HepG2 (cell line): ENCODE results near the gene PARP14. TPM values are rescaled to one million over a fixed set of nuclear protein-coding genes. Genes with fewer than 3 reads are reported as not detected.

Experiments
- ATAC-seq: fragments of 200-7000 bp; cut with Tn5 transposase; 3 replicates; pipeline ENCODE4 v1.9.1; 2020; ENCODE audit warnings: mild to moderate bottlenecking, moderate library complexity
- BruUV-seq: library from RNA; stranded (reverse); fragments of 400-500 nt; replicated peaks from 2 replicates; lab custom pipeline; 2021; lab: Mats Ljungman, UMichigan
- CTCF ChIA-PET: fragments of 300-600 bp; formaldehyde crosslinking; extraction: SDS; loops from one replicate; lab custom pipeline; 2021; ENCODE audit warnings: low total read pairs, inconsistent platforms, low intra/inter-chr PET ratio; lab: Yijun Ruan, JAX
- POLR2A ChIA-PET: fragments of 350-600 bp; sonication (Branson Sonifier 250); formaldehyde crosslinking; loops from one replicate; lab custom pipeline; 2020; ENCODE audit warnings: antibody characterized with exemption, inconsistent platforms; lab: Yijun Ruan, JAX
- DNase-seq: peaks from one replicate; pipeline ENCODE4 v3.0.0-alpha.2; 2015; ENCODE audit warnings: low spot score
- FAIRE-seq: peaks from 3 replicates; lab custom pipeline; 2011; peaks lifted over from hg19 to GRCh38; lab: Jason Lieb, UNC
- H2AFZ ChIP-seq: one replicate; pipeline ENCODE4 v1.6.1; 2011; ENCODE audit warnings: low read length, inconsistent platforms
- H3K27ac ChIP-seq: fragments of 300-600 bp; 3 replicates; pipeline ENCODE4 v1.8.0; 2011; ENCODE audit warnings: mixed run types, mild to moderate bottlenecking, mixed read lengths, low read length, inconsistent platforms; ENCODE audit not compliant: insufficient read depth; ENCODE audit errors: extremely low read length
- H3K27me3 ChIP-seq, 2 experiments: fragments of 200-600 bp in 1 of 2; 2 replicates in 1 of 2; 3 replicates in 1 of 2; pipeline versions ENCODE4 v1.6.0 to v1.8.0; 2011; ENCODE audit warnings: low read length in 2 of 2, mild to moderate bottlenecking in 2 of 2, moderate library complexity in 2 of 2, inconsistent platforms in 1 of 2; ENCODE audit not compliant: insufficient read depth in 2 of 2, control insufficient read depth in 1 of 2
- H3K36me3 ChIP-seq, 2 experiments: fragments of 200-600 bp in 1 of 2; replicated peaks in 1 of 2; 2 replicates in 1 of 2; 3 replicates in 1 of 2; pipeline versions ENCODE4 v1.5.1 to v1.8.0; 2011; ENCODE audit warnings: low read length in 2 of 2, inconsistent platforms in 1 of 2; ENCODE audit not compliant: insufficient read depth in 2 of 2, control insufficient read depth in 1 of 2
- H3K4me1 ChIP-seq: 2 replicates; pipeline ENCODE4 v1.5.1; 2012; ENCODE audit warnings: low read length, inconsistent platforms; ENCODE audit not compliant: insufficient read depth
- H3K4me2 ChIP-seq: 2 replicates; pipeline ENCODE4 v1.6.0; 2011; ENCODE audit warnings: low read depth, low read length, inconsistent platforms
- H3K4me3 ChIP-seq, 3 experiments: fragments of 200-600 bp in 1 of 3; sonication (generic), shearing (Covaris generic) in 1 of 3; replicated peaks in 1 of 3; 2 replicates each; pipeline ENCODE4 v1.5.1; 2011 to 2016; ENCODE audit warnings: low read length in 3 of 3, inconsistent platforms in 2 of 3, low read depth in 2 of 3, mild to moderate bottlenecking in 2 of 3, control low read depth in 1 of 3, mixed read lengths in 1 of 3; ENCODE audit not compliant: insufficient read depth in 1 of 3
- H3K79me2 ChIP-seq: one replicate; pipeline ENCODE4 v1.6.1; 2011; ENCODE audit warnings: low read length, inconsistent platforms; ENCODE audit not compliant: insufficient read depth
- H3K9ac ChIP-seq: 2 replicates; pipeline ENCODE4 v1.6.0; 2011; ENCODE audit warnings: mild to moderate bottlenecking, low read depth, low read length, inconsistent platforms; ENCODE audit not compliant: insufficient read depth
- H3K9me3 ChIP-seq: 2 replicates; pipeline ENCODE4 v1.5.1; 2012; ENCODE audit warnings: mild to moderate bottlenecking, low read length
- H4K20me1 ChIP-seq: 2 replicates; pipeline ENCODE4 v1.6.0; 2011; ENCODE audit warnings: inconsistent platforms, mild to moderate bottlenecking, low read length, moderate library complexity; ENCODE audit not compliant: insufficient read depth
- KLF15 ChIP-seq: sonication (generic); formaldehyde crosslinking; IDR thresholded peaks from 2 replicates; pipeline ENCODE4 v1.8.1; 2023; ENCODE audit warnings: borderline replicate concordance, mild to moderate bottlenecking, inconsistent platforms, missing genetic modification reagents, mixed read lengths
- NR2F2 ChIP-seq: IDR thresholded peaks from 2 replicates; pipeline ENCODE4 v1.6.1; 2012; ENCODE audit warnings: low read depth, inconsistent platforms, borderline replicate concordance
- ZNF124 ChIP-seq: sonication (generic); formaldehyde crosslinking; IDR thresholded peaks from 2 replicates; pipeline ENCODE4 v1.4.0; 2020; ENCODE audit warnings: missing genetic modification reagents
- ZNF260 ChIP-seq: sonication (generic); formaldehyde crosslinking; IDR thresholded peaks from 2 replicates; pipeline ENCODE4 v1.4.0; 2020; ENCODE audit warnings: missing genetic modification reagents, low read depth, mild to moderate bottlenecking, borderline replicate concordance
- ZSCAN21 ChIP-seq: sonication (generic); formaldehyde crosslinking; IDR thresholded peaks from 2 replicates; pipeline ENCODE4 v1.8.0; 2022; ENCODE audit warnings: mild to moderate bottlenecking, missing genetic modification reagents, moderate library complexity, borderline replicate concordance
- WGBS: methylation state at CpG from one replicate; pipeline ENCODE4 v1.1.6; 2017; ENCODE audit warnings: low lambda C conversion rate; 5-methylcytosine and 5-hydroxymethylcytosine counted together
- in situ Hi-C: cut with HindIII; loops from 2 replicates; pipeline ENCODE4 v1.10.0; 2017; ENCODE audit warnings: low pct_unique_long_range_greater_than_20kb; ENCODE audit not compliant: extremely low pct_ligation_motif_present
- intact Hi-C: fragments of 100-400 bp; cut with micrococcal nuclease; formaldehyde crosslinking; loops from one replicate; pipeline ENCODE4 v1.10.0; 2022; ENCODE audit not compliant: unreplicated experiment
- polyA plus RNA-seq, 8 experiments: library from polyadenylated mRNA; depleted of rRNA in 3 of 8; stranded (reverse) in 7 of 8; unstranded in 1 of 8; fragments of >200 nt; fragmentation: Illumina TruSeq in 4 of 8; extraction: Trizol in 4 of 8; gene quantifications; 2 replicates each; pipeline versions ENCODE4 v1.2.1 to v1.2.3, GENCODE V29; 2011 to 2016; ENCODE audit warnings: low read depth in 4 of 8, missing spikeins in 1 of 8, mixed read lengths in 1 of 8; ENCODE audit not compliant: insufficient read depth in 1 of 8
- total RNA-seq, 5 experiments: library from RNA; depleted of rRNA; stranded (reverse); fragments of >200 nt; fragmentation: Illumina TruSeq; extraction: Trizol; gene quantifications; 2 replicates each; pipeline ENCODE4 v1.2.3, GENCODE V29; 2016; ENCODE audit warnings: low read depth in 1 of 5
- TF ChIP-seq, protein P1 (sequence below): sonication (generic); formaldehyde crosslinking; IDR thresholded peaks from 2 replicates; pipeline ENCODE4 v1.5.1; 2020; ENCODE audit warnings: missing genetic modification reagents, mild to moderate bottlenecking, borderline replicate concordance
- TF ChIP-seq, protein P2 (sequence below): sonication (generic); formaldehyde crosslinking; IDR thresholded peaks from 2 replicates; pipeline ENCODE4 v1.4.0; 2020; ENCODE audit warnings: missing genetic modification reagents
- TF ChIP-seq, protein P3 (sequence below): IDR thresholded peaks from 2 replicates; pipeline ENCODE4 v1.6.1; 2016; ENCODE audit warnings: control low read depth
- TF ChIP-seq, protein P4 (sequence below): sonication (generic); formaldehyde crosslinking; IDR thresholded peaks from 2 replicates; pipeline ENCODE4 v1.4.0; 2020; ENCODE audit warnings: missing genetic modification reagents, borderline replicate concordance

The PARP14 gene
- total and polyA plus RNA-seq, 2 of the 13 experiments (the other 11 are each of a cell fraction or from before 2014, with no cell fraction given) = 9.0 to 19.1 TPM

DNA sequence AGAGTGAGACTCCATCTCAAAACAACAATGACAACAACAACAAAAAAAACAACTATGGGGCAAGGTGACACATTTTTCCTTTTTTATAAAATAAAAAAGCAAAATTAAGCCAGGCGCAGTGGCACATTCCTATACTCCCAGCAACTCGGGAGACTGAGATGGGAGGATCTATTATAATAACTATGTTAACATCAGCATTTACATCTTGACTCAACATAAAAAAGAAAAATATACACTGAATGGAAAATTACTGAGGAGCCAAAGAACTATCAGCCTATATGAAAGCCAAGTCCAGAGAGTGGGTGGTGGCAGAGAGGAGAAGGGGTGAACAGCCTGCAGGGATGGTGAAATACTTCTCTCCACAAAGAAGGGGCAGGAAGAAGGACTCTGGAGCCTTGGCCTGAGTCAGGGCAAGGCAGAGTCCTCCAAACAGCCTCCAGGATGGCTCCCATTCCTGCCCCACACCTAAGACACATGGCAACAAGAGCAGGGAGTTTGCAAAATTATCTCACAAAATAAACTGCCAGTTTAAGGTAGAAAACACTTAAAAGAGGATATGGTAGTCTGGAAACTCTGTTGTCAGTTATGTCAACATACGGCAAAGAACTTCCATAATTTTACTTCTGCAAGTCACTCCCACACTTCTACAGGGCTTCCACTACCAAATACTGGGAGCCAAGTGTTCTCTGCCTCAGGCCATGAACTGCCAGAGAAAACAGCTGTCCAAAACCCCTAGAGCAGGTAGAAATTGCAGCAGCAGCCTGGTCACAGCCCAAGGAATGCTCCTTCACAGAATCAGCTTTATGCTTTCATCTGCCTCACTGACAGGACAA lies 87.1 kb downstream of the PARP14 start:
- H3K4me2 ChIP-seq = no peak overlapping the region
- H3K79me2 ChIP-seq = no peaks in the 10 kb centered on the region
- no peaks in the 10 kb centered on the region for H4K20me1 ChIP-seq
- WGBS = 97% methylated on average over 3 of the region's 3 CpGs
- H3K27ac ChIP-seq = no peak overlapping the region
- H3K4me3 ChIP-seq = no peak overlapping the region
- no peak overlapping the region for H3K9ac ChIP-seq
- H3K4me1 ChIP-seq = no peaks in the 10 kb centered on the region
- H2AFZ ChIP-seq = no peak overlapping the region
- H3K36me3 ChIP-seq = no peaks in the 10 kb centered on the region
- DNase-seq (no peak), FAIRE-seq (no peak), ATAC-seq (no peak)
- no peaks in the 10 kb centered on the region for H3K27me3 ChIP-seq
- ChIA-PET POLR2A (no interaction called here), CTCF (no interaction called here)
- in situ Hi-C loops = loop anchor here (25.0 kb wide), 1 partner anchor 270 kb away; the partner anchor contains the start of gene SEMA5B
- intact Hi-C loops = no loop called here
- no TSS peak for BruUV-seq
- no peaks in the 10 kb centered on the region for H3K9me3 ChIP-seq
- TF ChIP-seq NR2F2 (no peak), ZSCAN21 (no peak), ZNF260 (no peak), ZNF124 (CRISPR knock-in tag) (no peak), KLF15 (CRISPR knock-in tag) (no peak)
- TF ChIP-seq, protein P1, sequence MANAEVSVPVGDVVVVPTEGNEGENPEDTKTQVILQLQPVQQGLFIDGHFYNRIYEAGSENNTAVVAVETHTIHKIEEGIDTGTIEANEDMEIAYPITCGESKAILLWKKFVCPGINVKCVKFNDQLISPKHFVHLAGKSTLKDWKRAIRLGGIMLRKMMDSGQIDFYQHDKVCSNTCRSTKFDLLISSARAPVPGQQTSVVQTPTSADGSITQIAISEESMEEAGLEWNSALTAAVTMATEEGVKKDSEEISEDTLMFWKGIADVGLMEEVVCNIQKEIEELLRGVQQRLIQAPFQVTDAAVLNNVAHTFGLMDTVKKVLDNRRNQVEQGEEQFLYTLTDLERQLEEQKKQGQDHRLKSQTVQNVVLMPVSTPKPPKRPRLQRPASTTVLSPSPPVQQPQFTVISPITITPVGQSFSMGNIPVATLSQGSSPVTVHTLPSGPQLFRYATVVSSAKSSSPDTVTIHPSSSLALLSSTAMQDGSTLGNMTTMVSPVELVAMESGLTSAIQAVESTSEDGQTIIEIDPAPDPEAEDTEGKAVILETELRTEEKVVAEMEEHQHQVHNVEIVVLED = no peak
- TF ChIP-seq, protein P2, sequence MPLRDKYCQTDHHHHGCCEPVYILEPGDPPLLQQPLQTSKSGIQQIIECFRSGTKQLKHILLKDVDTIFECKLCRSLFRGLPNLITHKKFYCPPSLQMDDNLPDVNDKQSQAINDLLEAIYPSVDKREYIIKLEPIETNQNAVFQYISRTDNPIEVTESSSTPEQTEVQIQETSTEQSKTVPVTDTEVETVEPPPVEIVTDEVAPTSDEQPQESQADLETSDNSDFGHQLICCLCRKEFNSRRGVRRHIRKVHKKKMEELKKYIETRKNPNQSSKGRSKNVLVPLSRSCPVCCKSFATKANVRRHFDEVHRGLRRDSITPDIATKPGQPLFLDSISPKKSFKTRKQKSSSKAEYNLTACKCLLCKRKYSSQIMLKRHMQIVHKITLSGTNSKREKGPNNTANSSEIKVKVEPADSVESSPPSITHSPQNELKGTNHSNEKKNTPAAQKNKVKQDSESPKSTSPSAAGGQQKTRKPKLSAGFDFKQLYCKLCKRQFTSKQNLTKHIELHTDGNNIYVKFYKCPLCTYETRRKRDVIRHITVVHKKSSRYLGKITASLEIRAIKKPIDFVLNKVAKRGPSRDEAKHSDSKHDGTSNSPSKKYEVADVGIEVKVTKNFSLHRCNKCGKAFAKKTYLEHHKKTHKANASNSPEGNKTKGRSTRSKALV = no peak
- TF ChIP-seq, protein P3, sequence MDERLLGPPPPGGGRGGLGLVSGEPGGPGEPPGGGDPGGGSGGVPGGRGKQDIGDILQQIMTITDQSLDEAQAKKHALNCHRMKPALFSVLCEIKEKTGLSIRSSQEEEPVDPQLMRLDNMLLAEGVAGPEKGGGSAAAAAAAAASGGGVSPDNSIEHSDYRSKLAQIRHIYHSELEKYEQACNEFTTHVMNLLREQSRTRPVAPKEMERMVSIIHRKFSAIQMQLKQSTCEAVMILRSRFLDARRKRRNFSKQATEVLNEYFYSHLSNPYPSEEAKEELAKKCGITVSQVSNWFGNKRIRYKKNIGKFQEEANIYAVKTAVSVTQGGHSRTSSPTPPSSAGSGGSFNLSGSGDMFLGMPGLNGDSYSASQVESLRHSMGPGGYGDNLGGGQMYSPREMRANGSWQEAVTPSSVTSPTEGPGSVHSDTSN (CRISPR knock-in tag) = no peak
- TF ChIP-seq, protein P4, sequence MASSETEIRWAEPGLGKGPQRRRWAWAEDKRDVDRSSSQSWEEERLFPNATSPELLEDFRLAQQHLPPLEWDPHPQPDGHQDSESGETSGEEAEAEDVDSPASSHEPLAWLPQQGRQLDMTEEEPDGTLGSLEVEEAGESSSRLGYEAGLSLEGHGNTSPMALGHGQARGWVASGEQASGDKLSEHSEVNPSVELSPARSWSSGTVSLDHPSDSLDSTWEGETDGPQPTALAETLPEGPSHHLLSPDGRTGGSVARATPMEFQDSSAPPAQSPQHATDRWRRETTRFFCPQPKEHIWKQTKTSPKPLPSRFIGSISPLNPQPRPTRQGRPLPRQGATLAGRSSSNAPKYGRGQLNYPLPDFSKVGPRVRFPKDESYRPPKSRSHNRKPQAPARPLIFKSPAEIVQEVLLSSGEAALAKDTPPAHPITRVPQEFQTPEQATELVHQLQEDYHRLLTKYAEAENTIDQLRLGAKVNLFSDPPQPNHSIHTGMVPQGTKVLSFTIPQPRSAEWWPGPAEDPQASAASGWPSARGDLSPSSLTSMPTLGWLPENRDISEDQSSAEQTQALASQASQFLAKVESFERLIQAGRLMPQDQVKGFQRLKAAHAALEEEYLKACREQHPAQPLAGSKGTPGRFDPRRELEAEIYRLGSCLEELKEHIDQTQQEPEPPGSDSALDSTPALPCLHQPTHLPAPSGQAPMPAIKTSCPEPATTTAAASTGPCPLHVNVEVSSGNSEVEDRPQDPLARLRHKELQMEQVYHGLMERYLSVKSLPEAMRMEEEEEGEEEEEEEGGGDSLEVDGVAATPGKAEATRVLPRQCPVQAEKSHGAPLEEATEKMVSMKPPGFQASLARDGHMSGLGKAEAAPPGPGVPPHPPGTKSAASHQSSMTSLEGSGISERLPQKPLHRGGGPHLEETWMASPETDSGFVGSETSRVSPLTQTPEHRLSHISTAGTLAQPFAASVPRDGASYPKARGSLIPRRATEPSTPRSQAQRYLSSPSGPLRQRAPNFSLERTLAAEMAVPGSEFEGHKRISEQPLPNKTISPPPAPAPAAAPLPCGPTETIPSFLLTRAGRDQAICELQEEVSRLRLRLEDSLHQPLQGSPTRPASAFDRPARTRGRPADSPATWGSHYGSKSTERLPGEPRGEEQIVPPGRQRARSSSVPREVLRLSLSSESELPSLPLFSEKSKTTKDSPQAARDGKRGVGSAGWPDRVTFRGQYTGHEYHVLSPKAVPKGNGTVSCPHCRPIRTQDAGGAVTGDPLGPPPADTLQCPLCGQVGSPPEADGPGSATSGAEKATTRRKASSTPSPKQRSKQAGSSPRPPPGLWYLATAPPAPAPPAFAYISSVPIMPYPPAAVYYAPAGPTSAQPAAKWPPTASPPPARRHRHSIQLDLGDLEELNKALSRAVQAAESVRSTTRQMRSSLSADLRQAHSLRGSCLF = no peak
